Osteoblast (primary cell): ENCODE data around the gene CCP110. TPM values are rescaled to one million over a fixed set of nuclear protein-coding genes. Genes with fewer than 3 reads are reported as not detected.

Experiments used
- DNase-seq: peaks from one replicate; pipeline ENCODE4 v3.0.0; 2011; ENCODE audit warnings: low spot score, mixed read lengths; ENCODE audit not compliant: insufficient read length; ENCODE audit errors: missing footprints
- H2AFZ ChIP-seq: 2 replicates; pipeline ENCODE4 v1.6.0; 2011; ENCODE audit warnings: mild to moderate bottlenecking, low read length
- H3K27ac ChIP-seq: 2 replicates; pipeline ENCODE4 v1.5.1; 2011; ENCODE audit warnings: mild to moderate bottlenecking, low read depth, low read length, moderate library complexity
- H3K27me3 ChIP-seq: 2 replicates; pipeline ENCODE4 v1.6.0; 2012; ENCODE audit warnings: mild to moderate bottlenecking, control low read depth, inconsistent platforms, low read length, moderate library complexity; ENCODE audit not compliant: insufficient read depth
- H3K36me3 ChIP-seq: 2 replicates; pipeline ENCODE4 v1.5.1; 2011; ENCODE audit warnings: mild to moderate bottlenecking, low read length, control low read depth, moderate library complexity; ENCODE audit not compliant: insufficient read depth
- H3K4me1 ChIP-seq: 2 replicates; pipeline ENCODE4 v1.5.1; 2011; ENCODE audit warnings: mild to moderate bottlenecking, low read length, control low read depth, moderate library complexity; ENCODE audit not compliant: insufficient read depth
- H3K4me2 ChIP-seq: 2 replicates; pipeline ENCODE4 v1.6.0; 2011; ENCODE audit warnings: mild to moderate bottlenecking, low read length; ENCODE audit not compliant: insufficient read depth
- H3K4me3 ChIP-seq: fragments of 200-600 bp; sonication (generic); 3 replicates; pipeline ENCODE4 v1.5.1; 2012; ENCODE audit warnings: mild to moderate bottlenecking, low read length, inconsistent platforms; ENCODE audit not compliant: insufficient read depth
- H3K79me2 ChIP-seq: 2 replicates; pipeline ENCODE4 v1.6.0; 2012; ENCODE audit warnings: mild to moderate bottlenecking, low read length, control low read depth, inconsistent platforms; ENCODE audit not compliant: insufficient read depth
- H3K9me3 ChIP-seq: 2 replicates; pipeline ENCODE4 v1.5.1; 2011; ENCODE audit warnings: low read depth, low read length, control low read depth
- H4K20me1 ChIP-seq: 2 replicates; pipeline ENCODE4 v1.6.0; 2012; ENCODE audit warnings: mild to moderate bottlenecking, low read length, control low read depth; ENCODE audit not compliant: insufficient read depth
- total RNA-seq: library from RNA; depleted of rRNA; stranded (reverse); fragments of >200 nt; gene quantifications from 2 replicates; pipeline ENCODE4 v1.2.3, GENCODE V29; 2012
- TF ChIP-seq, protein P1 (sequence below): IDR thresholded peaks from 2 replicates; pipeline ENCODE4 v1.5.1; 2011; ENCODE audit warnings: mild to moderate bottlenecking, low read depth, low read length, moderate library complexity; ENCODE audit errors: extremely low read depth

The CCP110 gene
- total RNA-seq, 1 donor = 8.3 TPM

DNA sequence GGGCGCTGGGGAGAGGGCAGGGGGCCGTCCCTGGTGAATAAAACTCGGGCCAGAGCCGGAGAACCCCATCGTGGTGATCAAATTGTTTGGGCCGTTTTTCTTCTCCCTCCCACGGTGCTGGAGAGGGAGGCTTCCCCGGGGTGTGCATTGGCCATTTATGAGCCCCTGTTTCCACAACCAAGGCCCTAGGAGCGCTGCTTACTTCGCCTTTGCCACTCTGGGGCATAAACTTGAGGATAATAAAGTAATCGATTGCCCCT, 544 bp downstream of the CCP110 start:
- Histone ChIP-seq H3K9me3 (no peaks in the 10 kb centered on the region), H3K4me2 (peak overlapping the region; percentile 93), H3K79me2 (peaks cover 49% of the 10 kb centered on the region), H3K4me3 (peak overlapping the region; percentile 96), H3K27ac (peak overlapping the region; percentile 69), H3K36me3 (peaks cover 14% of the 10 kb centered on the region), H2AFZ (peak overlapping the region; percentile 98), H3K4me1 (peaks cover 28% of the 10 kb centered on the region), H4K20me1 (peaks cover 7% of the 10 kb centered on the region), H3K27me3 (no peaks in the 10 kb centered on the region)
- TF ChIP-seq, protein P1, sequence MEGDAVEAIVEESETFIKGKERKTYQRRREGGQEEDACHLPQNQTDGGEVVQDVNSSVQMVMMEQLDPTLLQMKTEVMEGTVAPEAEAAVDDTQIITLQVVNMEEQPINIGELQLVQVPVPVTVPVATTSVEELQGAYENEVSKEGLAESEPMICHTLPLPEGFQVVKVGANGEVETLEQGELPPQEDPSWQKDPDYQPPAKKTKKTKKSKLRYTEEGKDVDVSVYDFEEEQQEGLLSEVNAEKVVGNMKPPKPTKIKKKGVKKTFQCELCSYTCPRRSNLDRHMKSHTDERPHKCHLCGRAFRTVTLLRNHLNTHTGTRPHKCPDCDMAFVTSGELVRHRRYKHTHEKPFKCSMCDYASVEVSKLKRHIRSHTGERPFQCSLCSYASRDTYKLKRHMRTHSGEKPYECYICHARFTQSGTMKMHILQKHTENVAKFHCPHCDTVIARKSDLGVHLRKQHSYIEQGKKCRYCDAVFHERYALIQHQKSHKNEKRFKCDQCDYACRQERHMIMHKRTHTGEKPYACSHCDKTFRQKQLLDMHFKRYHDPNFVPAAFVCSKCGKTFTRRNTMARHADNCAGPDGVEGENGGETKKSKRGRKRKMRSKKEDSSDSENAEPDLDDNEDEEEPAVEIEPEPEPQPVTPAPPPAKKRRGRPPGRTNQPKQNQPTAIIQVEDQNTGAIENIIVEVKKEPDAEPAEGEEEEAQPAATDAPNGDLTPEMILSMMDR = no peak
- peak; percentile 71 for DNase-seq

- H3K79me2 ChIP-seq = peaks cover 46% of the 10 kb centered on the region
- H4K20me1 ChIP-seq = peaks cover 7% of the 10 kb centered on the region
- peak overlapping the region; percentile 96 for H3K4me3 ChIP-seq
- peaks cover 14% of the 10 kb centered on the region for H3K36me3 ChIP-seq
- H3K27ac ChIP-seq = peak overlapping the region; percentile 69
- H3K27me3 ChIP-seq = no peaks in the 10 kb centered on the region
- H3K4me2 ChIP-seq = peak overlapping the region; percentile 93
- peak; percentile 50 for DNase-seq
- H2AFZ ChIP-seq = peak overlapping the region; percentile 98
- H3K9me3 ChIP-seq = no peaks in the 10 kb centered on the region
- TF ChIP-seq, protein P1 = no peak
- H3K4me1 ChIP-seq = peaks cover 28% of the 10 kb centered on the region
Observed at GRCh38 chr16:19524616-19525384, 1.1 kb downstream of the CCP110 start.

- Histone ChIP-seq H3K27ac (peak overlapping the region; percentile 69), H4K20me1 (peaks cover 7% of the 10 kb centered on the region), H2AFZ (peak overlapping the region; percentile 98), H3K4me3 (peak overlapping the region; percentile 96), H3K36me3 (peaks cover 14% of the 10 kb centered on the region), H3K4me1 (peaks cover 26% of the 10 kb centered on the region), H3K27me3 (no peaks in the 10 kb centered on the region), H3K9me3 (no peaks in the 10 kb centered on the region), H3K4me2 (peak overlapping the region; percentile 93), H3K79me2 (peaks cover 42% of the 10 kb centered on the region)
- DNase-seq = no peak
- TF ChIP-seq, protein P1 = no peak
Observed at GRCh38 chr16:19525385-19525723, 1.6 kb downstream of the CCP110 start.

- H3K4me3 ChIP-seq = no peak overlapping the region
- DNase-seq = no peak
Observed at GRCh38 chr16:19527161-19527560, 3.4 kb downstream of the CCP110 start.

More at GRCh38 chr16:19527161-19527560, 3.4 kb downstream of the CCP110 start:
- no peaks in the 10 kb centered on the region for H4K20me1 ChIP-seq
- H3K36me3 ChIP-seq = peaks cover 14% of the 10 kb centered on the region
- H3K4me2 ChIP-seq = no peak overlapping the region
- no peaks in the 10 kb centered on the region for H3K27me3 ChIP-seq
- no peaks in the 10 kb centered on the region for H3K9me3 ChIP-seq
- H3K27ac ChIP-seq = no peak overlapping the region
- H3K79me2 ChIP-seq = peaks cover 34% of the 10 kb centered on the region
- H2AFZ ChIP-seq = no peak overlapping the region
- TF ChIP-seq, protein P1 = no peak
- peaks cover 15% of the 10 kb centered on the region for H3K4me1 ChIP-seq
